Measurements from ENCODE around the gene NAPB. TPM values are rescaled to one million over a fixed set of nuclear protein-coding genes. Genes with fewer than 3 reads are reported as not detected.

Gene NAPB
- total RNA-seq, 1 experiment from 2014 or later, result 5.8 TPM

DNA sequence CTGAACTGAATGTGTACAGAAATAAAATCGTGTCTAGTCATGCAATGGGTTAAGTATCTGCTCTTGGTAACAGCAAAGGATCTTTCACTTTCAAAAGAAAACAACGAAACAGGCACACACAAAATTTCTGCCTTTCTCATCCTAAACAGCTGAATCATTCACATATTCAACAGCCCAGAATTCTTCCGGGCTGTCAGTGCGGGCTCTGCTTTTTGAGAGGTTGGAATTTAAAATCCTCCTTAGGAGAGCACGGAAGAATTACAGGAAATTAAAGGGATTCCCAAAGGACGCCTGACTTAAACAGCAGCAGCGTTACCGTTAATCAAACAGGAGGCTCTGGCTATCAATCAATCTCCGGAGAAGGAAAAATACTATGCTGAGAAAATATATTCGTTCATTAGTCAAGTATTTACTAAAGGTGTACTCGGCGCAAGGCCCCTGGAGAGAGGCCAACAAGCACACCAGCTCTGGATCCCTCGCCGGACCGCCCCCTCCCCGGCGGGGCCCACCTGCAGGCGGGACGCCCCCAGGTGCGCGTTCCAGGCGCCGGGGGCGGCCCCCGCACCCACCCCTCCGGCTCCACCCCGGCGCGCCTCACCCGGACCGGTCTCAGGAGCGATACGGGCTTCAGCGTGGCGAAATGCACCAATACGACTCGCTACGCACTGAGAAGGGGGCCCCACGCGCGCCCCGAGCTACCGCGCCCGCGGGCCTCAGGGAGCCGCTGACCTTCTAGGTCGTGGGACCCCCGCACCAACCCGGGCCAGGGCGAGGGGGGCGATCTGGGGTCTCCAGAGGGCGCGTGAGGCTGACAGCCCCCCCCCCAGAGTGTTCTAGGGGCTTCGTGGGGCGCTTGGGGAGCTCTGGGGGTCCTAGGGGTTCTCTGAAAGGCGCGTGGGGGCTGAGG lies 1.0 kb downstream of the NAPB start:
- intact Hi-C loops (cut with micrococcal nuclease; ENCODE audit: unreplicated experiment) (no loop called here), in situ Hi-C loops (cut with HindIII; ENCODE audit: low pct_unique_long_range_greater_than_20kb, low sequenced_read_pairs) (no loop called here)
- ChIA-PET POLR2A (no interaction called here), CTCF (no interaction called here)
- peaks cover 14% of the 10 kb centered on the region for H3K4me1 ChIP-seq (ENCODE audit: control insufficient read depth, insufficient read depth, low read length)
- no TSS peak for BruUV-seq (replicated peaks)
- no peaks in the 10 kb centered on the region for H3K9me3 ChIP-seq (ENCODE audit: control insufficient read depth, insufficient read depth, low read depth, low read length)
- DNase-seq (ENCODE audit: low read depth, low spot score), result no peak
- TF ChIP-seq, protein P1, sequence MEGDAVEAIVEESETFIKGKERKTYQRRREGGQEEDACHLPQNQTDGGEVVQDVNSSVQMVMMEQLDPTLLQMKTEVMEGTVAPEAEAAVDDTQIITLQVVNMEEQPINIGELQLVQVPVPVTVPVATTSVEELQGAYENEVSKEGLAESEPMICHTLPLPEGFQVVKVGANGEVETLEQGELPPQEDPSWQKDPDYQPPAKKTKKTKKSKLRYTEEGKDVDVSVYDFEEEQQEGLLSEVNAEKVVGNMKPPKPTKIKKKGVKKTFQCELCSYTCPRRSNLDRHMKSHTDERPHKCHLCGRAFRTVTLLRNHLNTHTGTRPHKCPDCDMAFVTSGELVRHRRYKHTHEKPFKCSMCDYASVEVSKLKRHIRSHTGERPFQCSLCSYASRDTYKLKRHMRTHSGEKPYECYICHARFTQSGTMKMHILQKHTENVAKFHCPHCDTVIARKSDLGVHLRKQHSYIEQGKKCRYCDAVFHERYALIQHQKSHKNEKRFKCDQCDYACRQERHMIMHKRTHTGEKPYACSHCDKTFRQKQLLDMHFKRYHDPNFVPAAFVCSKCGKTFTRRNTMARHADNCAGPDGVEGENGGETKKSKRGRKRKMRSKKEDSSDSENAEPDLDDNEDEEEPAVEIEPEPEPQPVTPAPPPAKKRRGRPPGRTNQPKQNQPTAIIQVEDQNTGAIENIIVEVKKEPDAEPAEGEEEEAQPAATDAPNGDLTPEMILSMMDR (IDR thresholded peaks at IDR 0.05), result no peak
- no peak for TF ChIP-seq SIN3A (IDR thresholded peaks at IDR 0.05; ENCODE audit: borderline replicate concordance, insufficient read depth, low read depth, low read length)
- no peak for TF ChIP-seq TCF7L2 (IDR thresholded peaks at IDR 0.05; ENCODE audit: low read depth, low read length)
- TF ChIP-seq, protein P2, sequence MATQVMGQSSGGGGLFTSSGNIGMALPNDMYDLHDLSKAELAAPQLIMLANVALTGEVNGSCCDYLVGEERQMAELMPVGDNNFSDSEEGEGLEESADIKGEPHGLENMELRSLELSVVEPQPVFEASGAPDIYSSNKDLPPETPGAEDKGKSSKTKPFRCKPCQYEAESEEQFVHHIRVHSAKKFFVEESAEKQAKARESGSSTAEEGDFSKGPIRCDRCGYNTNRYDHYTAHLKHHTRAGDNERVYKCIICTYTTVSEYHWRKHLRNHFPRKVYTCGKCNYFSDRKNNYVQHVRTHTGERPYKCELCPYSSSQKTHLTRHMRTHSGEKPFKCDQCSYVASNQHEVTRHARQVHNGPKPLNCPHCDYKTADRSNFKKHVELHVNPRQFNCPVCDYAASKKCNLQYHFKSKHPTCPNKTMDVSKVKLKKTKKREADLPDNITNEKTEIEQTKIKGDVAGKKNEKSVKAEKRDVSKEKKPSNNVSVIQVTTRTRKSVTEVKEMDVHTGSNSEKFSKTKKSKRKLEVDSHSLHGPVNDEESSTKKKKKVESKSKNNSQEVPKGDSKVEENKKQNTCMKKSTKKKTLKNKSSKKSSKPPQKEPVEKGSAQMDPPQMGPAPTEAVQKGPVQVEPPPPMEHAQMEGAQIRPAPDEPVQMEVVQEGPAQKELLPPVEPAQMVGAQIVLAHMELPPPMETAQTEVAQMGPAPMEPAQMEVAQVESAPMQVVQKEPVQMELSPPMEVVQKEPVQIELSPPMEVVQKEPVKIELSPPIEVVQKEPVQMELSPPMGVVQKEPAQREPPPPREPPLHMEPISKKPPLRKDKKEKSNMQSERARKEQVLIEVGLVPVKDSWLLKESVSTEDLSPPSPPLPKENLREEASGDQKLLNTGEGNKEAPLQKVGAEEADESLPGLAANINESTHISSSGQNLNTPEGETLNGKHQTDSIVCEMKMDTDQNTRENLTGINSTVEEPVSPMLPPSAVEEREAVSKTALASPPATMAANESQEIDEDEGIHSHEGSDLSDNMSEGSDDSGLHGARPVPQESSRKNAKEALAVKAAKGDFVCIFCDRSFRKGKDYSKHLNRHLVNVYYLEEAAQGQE (IDR thresholded peaks at IDR 0.05; ENCODE audit: insufficient read depth in 1 of 2, low read depth in 2 of 2, low read length in 1 of 2), result no peak
- TF ChIP-seq POLR2AphosphoS5 (IDR thresholded peaks at IDR 0.05; ENCODE audit: low read depth, low read length), result no peak
- ATAC-seq, result no peak; the same call in 1 of the 2 replicates
- H3K4me3 ChIP-seq (ENCODE audit: low read depth in 2 of 2, low read length in 2 of 2), result peak overlapping the region; percentile 73
- no peaks in the 10 kb centered on the region for H3K27me3 ChIP-seq (ENCODE audit: control insufficient read depth, insufficient read depth, low read length)
- peak overlapping the region; percentile 80 for H3K27ac ChIP-seq (ENCODE audit: low read length)
- H3K36me3 ChIP-seq (ENCODE audit: control insufficient read depth, insufficient read depth, low read length), result no peaks in the 10 kb centered on the region

DNA sequence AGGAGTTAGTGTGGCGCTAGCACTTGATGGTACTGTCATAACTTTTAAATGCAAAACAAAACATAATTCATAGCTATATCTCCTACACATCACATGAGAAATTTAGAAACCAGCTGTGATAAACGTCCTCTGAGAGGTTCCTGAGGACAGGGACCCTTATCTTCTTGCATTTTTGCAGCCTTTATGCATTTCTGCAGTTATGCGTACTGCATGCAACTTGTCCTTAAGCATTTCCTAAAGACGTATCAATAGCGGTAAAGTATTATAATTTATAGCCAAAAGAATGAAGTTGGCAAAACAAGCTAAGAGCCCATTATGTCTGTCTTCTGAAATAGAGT lies 1.7 kb downstream of the NAPB start:
- CTCF ChIA-PET, result no interaction called here
- H3K4me1 ChIP-seq (ENCODE audit: control insufficient read depth, insufficient read depth, low read length), result peaks cover 14% of the 10 kb centered on the region
- no peaks in the 10 kb centered on the region for H3K27me3 ChIP-seq (ENCODE audit: control insufficient read depth, insufficient read depth, low read length)
- TF ChIP-seq, protein P2 (IDR thresholded peaks at IDR 0.05; ENCODE audit: insufficient read depth in 1 of 2, low read depth in 2 of 2, low read length in 1 of 2), result no peak
- TF ChIP-seq TCF7L2 (IDR thresholded peaks at IDR 0.05; ENCODE audit: low read depth, low read length), result no peak
- TF ChIP-seq SIN3A (IDR thresholded peaks at IDR 0.05; ENCODE audit: borderline replicate concordance, insufficient read depth, low read depth, low read length), result no peak
- TF ChIP-seq, protein P1 (IDR thresholded peaks at IDR 0.05), result no peak
- TF ChIP-seq POLR2AphosphoS5 (IDR thresholded peaks at IDR 0.05; ENCODE audit: low read depth, low read length), result no peak
- H3K27ac ChIP-seq (ENCODE audit: low read length), result peak overlapping the region; percentile 71
- in situ Hi-C loops (cut with HindIII; ENCODE audit: low pct_unique_long_range_greater_than_20kb, low sequenced_read_pairs), result no loop called here
- H3K36me3 ChIP-seq (ENCODE audit: control insufficient read depth, insufficient read depth, low read length), result no peaks in the 10 kb centered on the region
- DNase-seq (ENCODE audit: low read depth, low spot score) (no peak), ATAC-seq (no peak)
- intact Hi-C loops (cut with micrococcal nuclease; ENCODE audit: unreplicated experiment), result no loop called here
- no peaks in the 10 kb centered on the region for H3K9me3 ChIP-seq (ENCODE audit: control insufficient read depth, insufficient read depth, low read depth, low read length)
- H3K4me3 ChIP-seq (ENCODE audit: low read depth in 2 of 2, low read length in 2 of 2), result peak overlapping the region; percentile 73
- POLR2A ChIA-PET, result no interaction called here
- TSS peak; percentile 62 for BruUV-seq (replicated peaks)
